Tibial artery (tissue), 4 donors: ENCODE measurements around the gene CERS5.

ENCODE experiments used
- DNase-seq, 2 donors: peaks; one replicate each; pipeline ENCODE4 v3.0.0-alpha.2; 2019
- H3K27ac ChIP-seq, 2 donors: fragments of 200-600 bp; sonication (generic) in 1 of 2; 1 replicate in 1 of 2; 2 replicates in 1 of 2; pipeline ENCODE4 v1.5.1; 2018 to 2019; ENCODE audit warnings: mild to moderate bottlenecking in 1 of 2
- H3K27me3 ChIP-seq, 2 donors: fragments of 200-600 bp; sonication (generic) in 1 of 2; one replicate each; pipeline versions ENCODE4 v1.5.1 to v1.6.0; 2016 to 2019
- H3K36me3 ChIP-seq, 3 donors: fragments of 200-600 bp; sonication (generic) in 2 of 3; one replicate each; pipeline ENCODE4 v1.5.1; 2016 to 2019; ENCODE audit warnings: mild to moderate bottlenecking in 2 of 3
- H3K4me1 ChIP-seq, 4 donors: fragments of 200-600 bp; sonication (generic) in 2 of 4; 1 replicate in 3 of 4; 2 replicates in 1 of 4; pipeline ENCODE4 v1.5.1; 2016 to 2019
- H3K4me3 ChIP-seq, 2 donors: fragments of 200-600 bp; sonication (generic) in 1 of 2; 1 replicate in 1 of 2; 2 replicates in 1 of 2; pipeline ENCODE4 v1.5.1; 2018 to 2019; ENCODE audit warnings: mild to moderate bottlenecking in 2 of 2
- H3K9me3 ChIP-seq, 3 donors: fragments of 200-600 bp; sonication (generic) in 1 of 3; one replicate each; pipeline ENCODE4 v1.5.1; 2016 to 2019
- intact Hi-C: fragments of 100-400 bp; cut with DNase I; formaldehyde crosslinking; loops from one replicate; pipeline ENCODE4 v1.15.0; 2023; ENCODE audit warnings: low total_unique reads
- TF ChIP-seq, protein P1 (sequence below), 2 experiments: fragments of 200-600 bp in 1 of 2; fragments of 450-650 bp in 1 of 2; IDR thresholded peaks; one replicate each; pipeline ENCODE4 v1.5.1; 2017 to 2019; ENCODE audit warnings: antibody characterized with exemption in 2 of 2, mild to moderate bottlenecking in 1 of 2, moderate library complexity in 1 of 2

CERS5 gene

DNA sequence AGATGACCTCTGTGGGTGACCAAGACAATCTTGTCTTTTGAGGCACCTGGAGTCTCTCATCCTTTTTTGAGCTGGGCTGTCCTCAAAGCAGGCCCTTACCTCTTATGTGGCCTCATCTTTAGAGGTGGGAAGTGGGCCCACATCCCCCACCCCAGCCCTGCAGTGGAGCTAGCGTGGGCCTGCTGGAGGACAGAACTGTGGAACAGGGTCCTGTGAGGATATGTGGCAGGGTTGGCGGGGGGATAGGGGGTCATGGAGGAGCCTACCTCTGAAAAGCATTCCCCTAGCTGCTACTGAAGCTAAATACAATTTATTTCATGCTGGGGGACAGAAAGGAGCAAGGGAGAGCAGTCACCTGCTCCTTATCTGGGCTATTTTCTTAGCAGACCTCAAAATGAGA is 63.8 kb downstream of the CERS5 start:
- no peaks in the 10 kb centered on the region for H3K27me3 ChIP-seq
- no peak overlapping the region for H3K4me3 ChIP-seq
- TF ChIP-seq, protein P1, sequence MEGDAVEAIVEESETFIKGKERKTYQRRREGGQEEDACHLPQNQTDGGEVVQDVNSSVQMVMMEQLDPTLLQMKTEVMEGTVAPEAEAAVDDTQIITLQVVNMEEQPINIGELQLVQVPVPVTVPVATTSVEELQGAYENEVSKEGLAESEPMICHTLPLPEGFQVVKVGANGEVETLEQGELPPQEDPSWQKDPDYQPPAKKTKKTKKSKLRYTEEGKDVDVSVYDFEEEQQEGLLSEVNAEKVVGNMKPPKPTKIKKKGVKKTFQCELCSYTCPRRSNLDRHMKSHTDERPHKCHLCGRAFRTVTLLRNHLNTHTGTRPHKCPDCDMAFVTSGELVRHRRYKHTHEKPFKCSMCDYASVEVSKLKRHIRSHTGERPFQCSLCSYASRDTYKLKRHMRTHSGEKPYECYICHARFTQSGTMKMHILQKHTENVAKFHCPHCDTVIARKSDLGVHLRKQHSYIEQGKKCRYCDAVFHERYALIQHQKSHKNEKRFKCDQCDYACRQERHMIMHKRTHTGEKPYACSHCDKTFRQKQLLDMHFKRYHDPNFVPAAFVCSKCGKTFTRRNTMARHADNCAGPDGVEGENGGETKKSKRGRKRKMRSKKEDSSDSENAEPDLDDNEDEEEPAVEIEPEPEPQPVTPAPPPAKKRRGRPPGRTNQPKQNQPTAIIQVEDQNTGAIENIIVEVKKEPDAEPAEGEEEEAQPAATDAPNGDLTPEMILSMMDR (IDR thresholded peaks at IDR 0.05) = no peak
- intact Hi-C loops = no loop called here
- peaks cover 13 to 36% (median 24%) of the 10 kb centered on the region in 3 donors for H3K36me3 ChIP-seq
- H3K9me3 ChIP-seq = no peaks in the 10 kb centered on the region
- no peak for DNase-seq
- H3K27ac ChIP-seq = no peak overlapping the region
- peaks cover 0 to 18% (median 13%) of the 10 kb centered on the region in 4 donors for H3K4me1 ChIP-seq

DNA sequence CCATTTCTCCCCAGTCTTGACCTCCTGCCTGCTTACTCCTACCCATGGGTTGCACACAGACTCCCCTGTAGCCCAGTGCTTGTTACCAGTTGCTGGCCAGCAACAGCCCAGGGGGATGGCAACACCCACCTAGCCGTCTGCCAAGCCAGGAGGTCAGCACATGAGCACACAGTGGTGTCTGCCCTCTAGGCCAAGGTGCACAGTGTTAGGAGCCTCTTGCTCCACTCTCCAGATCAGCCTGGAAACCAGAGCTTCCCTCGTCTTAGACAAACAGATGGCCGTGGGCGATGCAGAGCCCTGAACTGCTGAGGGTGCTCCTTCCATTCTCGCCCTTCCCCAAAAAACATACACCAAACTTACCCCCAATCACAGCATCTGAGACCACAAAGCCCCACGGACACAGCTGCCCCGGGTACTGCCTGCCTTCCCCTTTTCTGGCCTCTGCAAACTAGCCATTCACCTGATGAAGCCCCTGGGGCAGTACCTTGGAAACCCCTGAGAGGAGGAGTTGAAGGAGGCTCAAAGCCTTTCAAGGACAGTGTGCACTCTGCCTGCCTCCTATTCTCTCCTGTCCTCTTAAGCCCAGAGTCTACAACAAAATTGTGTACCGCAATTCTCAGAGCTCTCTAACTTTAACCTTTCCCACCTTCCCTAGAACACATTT is 64.4 kb downstream of the CERS5 start:
- no peaks in the 10 kb centered on the region for H3K9me3 ChIP-seq
- TF ChIP-seq, protein P1 (IDR thresholded peaks at IDR 0.05) = no peak
- no peak for DNase-seq
- no peak overlapping the region for H3K4me3 ChIP-seq
- no peaks in the 10 kb centered on the region for H3K27me3 ChIP-seq
- intact Hi-C loops = no loop called here
- no peak overlapping the region for H3K27ac ChIP-seq
- H3K4me1 ChIP-seq = peaks cover 0 to 18% (median 13%) of the 10 kb centered on the region in 4 donors
- peaks cover 19 to 42% (median 29%) of the 10 kb centered on the region in 3 donors for H3K36me3 ChIP-seq

DNA sequence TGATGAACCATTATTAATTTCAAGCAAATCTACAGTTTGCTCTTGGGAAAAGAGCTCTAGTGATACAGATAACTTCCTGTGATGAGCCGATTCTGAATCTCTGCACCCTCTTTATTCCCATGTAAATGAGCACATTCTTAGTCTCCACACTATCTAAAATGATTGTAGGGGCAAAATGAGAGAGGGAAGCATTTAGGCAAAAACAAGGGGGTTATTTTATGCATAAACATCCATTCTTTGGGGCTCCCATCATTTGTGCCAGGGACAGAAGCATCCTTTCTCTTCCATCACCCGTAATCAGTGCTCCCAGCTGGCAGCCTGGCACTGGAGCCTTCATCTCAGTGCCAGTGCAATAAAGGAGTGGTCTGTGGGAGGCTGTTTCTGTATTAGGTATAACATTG is 65.0 kb downstream of the CERS5 start:
- intact Hi-C loops = no loop called here
- TF ChIP-seq, protein P1 (IDR thresholded peaks at IDR 0.05) = no peak
- Histone ChIP-seq H3K27ac (no peak overlapping the region), H3K36me3 (peaks cover 24 to 48% (median 36%) of the 10 kb centered on the region in 3 donors), H3K4me3 (no peak overlapping the region), H3K9me3 (no peaks in the 10 kb centered on the region), H3K27me3 (no peaks in the 10 kb centered on the region), H3K4me1 (peaks cover 0 to 18% (median 13%) of the 10 kb centered on the region in 4 donors)
- DNase-seq = no peak

DNA sequence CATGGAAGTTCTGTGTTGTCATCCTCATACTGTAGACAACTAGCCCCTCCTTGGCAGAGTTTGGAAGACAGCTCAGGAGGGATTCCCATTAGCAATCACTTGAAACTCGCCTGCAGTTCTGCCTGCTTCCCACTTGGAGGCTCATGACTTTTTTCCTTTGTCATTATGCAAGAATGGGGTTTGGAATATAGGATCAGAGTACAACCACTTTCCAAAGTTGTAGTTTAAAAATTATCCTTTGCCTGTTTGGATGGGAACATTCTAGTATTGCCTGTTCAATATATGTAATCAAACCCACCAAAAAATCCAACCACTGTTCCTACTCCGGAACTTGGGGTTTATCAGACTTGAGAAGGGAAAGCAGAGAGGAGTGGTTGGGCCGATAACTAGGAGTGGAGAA is 65.5 kb downstream of the CERS5 start:
- Histone ChIP-seq H3K4me3 (no peak overlapping the region), H3K9me3 (no peaks in the 10 kb centered on the region), H3K4me1 (peaks cover 0 to 18% (median 13%) of the 10 kb centered on the region in 4 donors), H3K27ac (no peak overlapping the region), H3K27me3 (no peaks in the 10 kb centered on the region), H3K36me3 (peaks cover 28 to 53% (median 41%) of the 10 kb centered on the region in 3 donors)
- TF ChIP-seq, protein P1 (IDR thresholded peaks at IDR 0.05) = peak; percentile 36 to 43
- intact Hi-C loops = no loop called here
- no peak for DNase-seq

DNA sequence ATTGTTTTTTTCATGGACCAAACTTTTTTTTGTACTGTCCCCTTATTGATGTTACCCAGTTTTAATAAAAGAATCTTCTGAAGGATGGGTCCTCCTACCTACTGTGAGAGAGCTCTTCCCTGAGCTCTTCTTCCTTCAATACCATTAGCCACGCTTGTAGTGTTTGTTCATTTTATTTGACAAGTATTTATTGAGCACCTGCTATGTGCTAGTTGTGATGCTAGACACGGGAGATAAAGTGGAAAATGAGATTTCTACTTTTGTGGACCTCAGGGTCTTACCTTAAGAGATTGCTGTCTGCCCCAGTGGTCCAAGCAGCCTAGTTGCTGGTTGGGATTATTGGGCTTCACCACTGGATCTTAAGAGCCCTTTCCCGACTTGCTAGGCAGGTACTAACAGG is 66.6 kb downstream of the CERS5 start:
- TF ChIP-seq, protein P1 (IDR thresholded peaks at IDR 0.05) = no peak
- no peak for DNase-seq
- Histone ChIP-seq H3K9me3 (no peaks in the 10 kb centered on the region), H3K27ac (no peak overlapping the region), H3K36me3 (peaks cover 39 to 64% (median 52%) of the 10 kb centered on the region in 3 donors), H3K4me1 (peaks cover 0 to 18% (median 13%) of the 10 kb centered on the region in 4 donors), H3K27me3 (no peaks in the 10 kb centered on the region), H3K4me3 (no peak overlapping the region)
- intact Hi-C loops = no loop called here
